MG63 (cell line): Measurements from ENCODE around the gene SV2C. TPM values are rescaled to one million over a fixed set of nuclear protein-coding genes. Genes with fewer than 3 reads are reported as not detected.

Source experiments
- DNase-seq: peaks from one replicate; pipeline ENCODE4 v3.0.0-alpha.2; 2020
- H3K27me3 ChIP-seq: fragments of 250-450 bp; sonication (Bioruptor Pico); 2 replicates; pipeline ENCODE4 v1.5.1; 2020; ENCODE audit warnings: mild to moderate bottlenecking, moderate library complexity
- H3K36me3 ChIP-seq: fragments of 250-450 bp; sonication (Bioruptor Pico); 2 replicates; pipeline ENCODE4 v1.5.1; 2020; ENCODE audit warnings: mild to moderate bottlenecking, moderate library complexity
- H3K4me3 ChIP-seq: fragments of 250-450 bp; sonication (Bioruptor Pico); 2 replicates; pipeline ENCODE4 v1.5.1; 2020; ENCODE audit warnings: mild to moderate bottlenecking, moderate library complexity
- H3K9me3 ChIP-seq: fragments of 250-450 bp; sonication (Bioruptor Pico); 2 replicates; pipeline ENCODE4 v1.5.1; 2020; ENCODE audit warnings: mild to moderate bottlenecking, moderate library complexity
- total RNA-seq: library from RNA; depleted of rRNA; stranded (reverse); fragments of >200 nt; shearing (Covaris generic); gene quantifications from 2 replicates; pipeline ENCODE4 v1.2.3, GENCODE V29; 2014; ENCODE audit warnings: low replicate concordance

Gene SV2C
- total RNA-seq, 1 experiment from 2014 or later = not detected

GRCh38 chr5:76143884-76144283 lies 60.7 kb downstream of the SV2C start:
- H3K4me3 ChIP-seq = no peak overlapping the region
- no peaks in the 10 kb centered on the region for H3K27me3 ChIP-seq
- H3K36me3 ChIP-seq = no peaks in the 10 kb centered on the region
- no peak for DNase-seq
- H3K9me3 ChIP-seq = no peaks in the 10 kb centered on the region

- H3K27me3 ChIP-seq = no peaks in the 10 kb centered on the region
- H3K36me3 ChIP-seq = no peaks in the 10 kb centered on the region
- no peak overlapping the region for H3K4me3 ChIP-seq
- DNase-seq = no peak
- H3K9me3 ChIP-seq = no peaks in the 10 kb centered on the region
Measured at GRCh38 chr5:76144513-76145274, 61.5 kb downstream of the SV2C start.

GRCh38 chr5:76145945-76146344 lies 62.8 kb downstream of the SV2C start:
- no peaks in the 10 kb centered on the region for H3K36me3 ChIP-seq
- DNase-seq = no peak
- no peaks in the 10 kb centered on the region for H3K9me3 ChIP-seq
- no peaks in the 10 kb centered on the region for H3K27me3 ChIP-seq
- H3K4me3 ChIP-seq = no peak overlapping the region

GRCh38 chr5:76149636-76150035 lies 66.5 kb downstream of the SV2C start:
- Histone ChIP-seq H3K27me3 (no peaks in the 10 kb centered on the region), H3K4me3 (no peak overlapping the region), H3K9me3 (no peaks in the 10 kb centered on the region), H3K36me3 (no peaks in the 10 kb centered on the region)
- no peak for DNase-seq

- no peak for DNase-seq
- no peaks in the 10 kb centered on the region for H3K9me3 ChIP-seq
- peaks cover 2% of the 10 kb centered on the region; the same call in 1 of the 2 replicates for H3K27me3 ChIP-seq
- H3K36me3 ChIP-seq = no peaks in the 10 kb centered on the region
- H3K4me3 ChIP-seq = no peak overlapping the region
Measured at GRCh38 chr5:76152161-76152560, 69.0 kb downstream of the SV2C start.

GRCh38 chr5:76152700-76153099 lies 69.5 kb downstream of the SV2C start:
- H3K36me3 ChIP-seq = no peaks in the 10 kb centered on the region
- H3K4me3 ChIP-seq = no peak overlapping the region
- peaks cover 2% of the 10 kb centered on the region; the same call in 1 of the 2 replicates for H3K27me3 ChIP-seq
- H3K9me3 ChIP-seq = no peaks in the 10 kb centered on the region
- no peak for DNase-seq

- H3K36me3 ChIP-seq = no peaks in the 10 kb centered on the region
- no peak for DNase-seq
- H3K9me3 ChIP-seq = no peaks in the 10 kb centered on the region
- no peak overlapping the region for H3K4me3 ChIP-seq
- peaks cover 2% of the 10 kb centered on the region; the same call in 1 of the 2 replicates for H3K27me3 ChIP-seq
Measured at GRCh38 chr5:76153271-76153670, 70.1 kb downstream of the SV2C start.

- peaks cover 2% of the 10 kb centered on the region; the same call in 1 of the 2 replicates for H3K27me3 ChIP-seq
- no peaks in the 10 kb centered on the region for H3K36me3 ChIP-seq
- no peak for DNase-seq
- H3K4me3 ChIP-seq = no peak overlapping the region
- H3K9me3 ChIP-seq = no peaks in the 10 kb centered on the region
Measured at GRCh38 chr5:76154009-76154690, 71.0 kb downstream of the SV2C start.

GRCh38 chr5:76155536-76155935 lies 72.4 kb downstream of the SV2C start:
- no peak overlapping the region for H3K4me3 ChIP-seq
- peaks cover 2% of the 10 kb centered on the region; the same call in 1 of the 2 replicates for H3K27me3 ChIP-seq
- DNase-seq = no peak
- no peaks in the 10 kb centered on the region for H3K36me3 ChIP-seq
- H3K9me3 ChIP-seq = no peaks in the 10 kb centered on the region

- Histone ChIP-seq H3K36me3 (no peaks in the 10 kb centered on the region), H3K27me3 (no peaks in the 10 kb centered on the region), H3K9me3 (no peaks in the 10 kb centered on the region), H3K4me3 (no peak overlapping the region)
- no peak for DNase-seq
Measured at GRCh38 chr5:76162335-76162734, 79.2 kb downstream of the SV2C start.

- Histone ChIP-seq H3K9me3 (no peaks in the 10 kb centered on the region), H3K36me3 (no peaks in the 10 kb centered on the region), H3K4me3 (no peak overlapping the region), H3K27me3 (no peaks in the 10 kb centered on the region)
- no peak for DNase-seq
Measured at GRCh38 chr5:76163111-76163628, 80.0 kb downstream of the SV2C start.

- DNase-seq = no peak
- Histone ChIP-seq H3K4me3 (no peak overlapping the region), H3K27me3 (no peaks in the 10 kb centered on the region), H3K9me3 (no peaks in the 10 kb centered on the region), H3K36me3 (no peaks in the 10 kb centered on the region)
Measured at GRCh38 chr5:76165029-76165428, 81.8 kb downstream of the SV2C start.

- Histone ChIP-seq H3K27me3 (no peaks in the 10 kb centered on the region), H3K4me3 (no peak overlapping the region), H3K36me3 (no peaks in the 10 kb centered on the region), H3K9me3 (no peaks in the 10 kb centered on the region)
- DNase-seq = no peak
Measured at GRCh38 chr5:76165711-76166374, 82.7 kb downstream of the SV2C start.

- H3K9me3 ChIP-seq = no peaks in the 10 kb centered on the region
- H3K27me3 ChIP-seq = no peaks in the 10 kb centered on the region
- no peak for DNase-seq
- H3K36me3 ChIP-seq = no peaks in the 10 kb centered on the region
- H3K4me3 ChIP-seq = no peak overlapping the region
Measured at GRCh38 chr5:76166886-76167576, 83.8 kb downstream of the SV2C start.

GRCh38 chr5:76169146-76169905 lies 86.1 kb downstream of the SV2C start:
- Histone ChIP-seq H3K4me3 (no peak overlapping the region), H3K9me3 (no peaks in the 10 kb centered on the region), H3K27me3 (no peaks in the 10 kb centered on the region), H3K36me3 (no peaks in the 10 kb centered on the region)
- no peak for DNase-seq

- no peak overlapping the region for H3K4me3 ChIP-seq
- no peaks in the 10 kb centered on the region; the same call in none of the 2 replicates for H3K27me3 ChIP-seq
- H3K9me3 ChIP-seq = no peaks in the 10 kb centered on the region
- DNase-seq = no peak
- H3K36me3 ChIP-seq = no peaks in the 10 kb centered on the region
Measured at GRCh38 chr5:76174101-76174500, 90.9 kb downstream of the SV2C start.
